NCI-H1436 (cell line): ENCODE measurements around the gene MRPS23.
A peak's percentile ranks its signal among the peaks of the same experiment; 100 is the strongest.

Source experiments
- DNase-seq: peaks from one replicate; lab custom pipeline; 2025; lab: John Stamatoyannopoulos, UW

Gene MRPS23

GRCh38 chr17:57849874-57850754 is at the start of gene MRPS23:
TSS of gene MRPS23 (minus strand) at chr17:57850044. CDS start at chr17:57850010, 34 bp downstream.
- DNase-seq: peak; percentile 99

- no peak for DNase-seq
Measured at GRCh38 chr17:57899391-57899790, 49.5 kb upstream of the MRPS23 start.

- no peak for DNase-seq
Measured at GRCh38 chr17:57898487-57899311, 48.9 kb upstream of the MRPS23 start.

GRCh38 chr17:57895382-57896060 is 45.7 kb upstream of the MRPS23 start:
- DNase-seq: no peak

- no peak for DNase-seq
Measured at GRCh38 chr17:57894848-57895247, 45.0 kb upstream of the MRPS23 start.

GRCh38 chr17:57892820-57893595 is 43.2 kb upstream of the MRPS23 start:
- peak; percentile 40 for DNase-seq

- peak; percentile 80 for DNase-seq
Measured at GRCh38 chr17:57892146-57892819, 42.4 kb upstream of the MRPS23 start.

- DNase-seq: no peak
Measured at GRCh38 chr17:57890857-57891232, 41.0 kb upstream of the MRPS23 start.

GRCh38 chr17:57889892-57890856 is 40.3 kb upstream of the MRPS23 start:
- no peak for DNase-seq

- no peak for DNase-seq
Measured at GRCh38 chr17:57889252-57889651, 39.4 kb upstream of the MRPS23 start.

- DNase-seq: no peak
Measured at GRCh38 chr17:57888311-57889216, 38.7 kb upstream of the MRPS23 start.

GRCh38 chr17:57887161-57887560 is 37.3 kb upstream of the MRPS23 start:
- DNase-seq: no peak

GRCh38 chr17:57886020-57886419 is 36.2 kb upstream of the MRPS23 start:
- no peak for DNase-seq

- no peak for DNase-seq
Measured at GRCh38 chr17:57885148-57885915, 35.5 kb upstream of the MRPS23 start.

GRCh38 chr17:57881783-57882351 is 32.0 kb upstream of the MRPS23 start:
- no peak for DNase-seq

GRCh38 chr17:57881143-57881542 is 31.3 kb upstream of the MRPS23 start:
- DNase-seq: no peak

GRCh38 chr17:57880086-57880456 is 30.2 kb upstream of the MRPS23 start:
- no peak for DNase-seq
